ENCODE data around the gene LZTR1. TPM values are rescaled to one million over a fixed set of nuclear protein-coding genes. Genes with fewer than 3 reads are reported as not detected.
"Not testable (repeated sequence)": the region's sequence is repeated elsewhere in the genome, so short reads cannot be mapped to it uniquely, and the experiment has no call there.

LZTR1 gene
- total RNA-seq, 1 experiment from 2014 or later: 40.2 TPM

DNA sequence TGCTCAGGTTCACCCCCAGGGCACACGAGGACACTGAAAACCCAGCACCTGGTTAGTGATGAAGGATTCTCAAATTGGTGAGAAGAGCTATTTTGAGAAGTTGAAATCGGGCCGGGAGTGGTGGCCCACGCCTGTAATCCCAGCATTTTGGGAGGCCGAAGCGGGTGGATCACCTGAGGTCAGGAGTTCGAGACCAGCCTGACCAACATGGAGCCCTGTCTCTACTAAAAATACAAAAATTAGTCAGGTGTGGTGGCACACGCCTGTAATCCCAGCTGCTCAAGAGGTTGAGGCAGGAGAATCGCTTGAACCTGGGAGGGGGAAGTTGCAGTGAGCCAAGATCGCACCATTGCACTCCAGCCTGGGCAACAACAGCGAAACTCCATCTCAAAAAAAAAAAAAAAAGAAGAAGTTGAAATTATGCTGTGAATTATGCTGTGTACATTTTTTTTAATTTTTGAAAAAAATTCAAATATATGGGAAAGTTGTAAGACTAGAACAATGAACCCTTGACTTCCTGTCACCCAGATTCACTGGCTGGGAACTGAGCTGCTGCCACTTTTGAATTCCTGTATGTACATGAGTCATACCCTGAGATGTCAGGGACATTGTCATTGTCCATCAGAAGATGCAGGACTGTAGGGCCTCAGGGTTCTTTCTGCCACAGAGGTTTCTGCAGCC lies 9.9 kb upstream of the LZTR1 start:
- ChIA-PET CTCF (interaction anchor here (0.6 to 1.0 kb wide), 2 partner anchors 9 to 86 kb away, joined by 4 to 6 read pairs; no protein-coding TSS in a partner anchor), POLR2A (interaction anchor here (0.7 kb wide), 1 partner anchor 14 kb away, joined by 4 read pairs; no protein-coding TSS in a partner anchor)
- in situ Hi-C loops (cut with HindIII; ENCODE audit: low pct_unique_long_range_greater_than_20kb, low sequenced_read_pairs); H3K27me3 ChIP-seq (ENCODE audit: control insufficient read depth, insufficient read depth, low read length); H3K9me3 ChIP-seq (ENCODE audit: control insufficient read depth, insufficient read depth, low read depth, low read length); H3K4me1 ChIP-seq (ENCODE audit: control insufficient read depth, insufficient read depth, low read length); ATAC-seq; intact Hi-C loops (cut with micrococcal nuclease; ENCODE audit: unreplicated experiment); DNase-seq (ENCODE audit: low read depth, low spot score); H3K36me3 ChIP-seq (ENCODE audit: control insufficient read depth, insufficient read depth, low read length); H3K4me3 ChIP-seq (ENCODE audit: low read depth in 2 of 2, low read length in 2 of 2); BruUV-seq (replicated peaks); H3K27ac ChIP-seq (ENCODE audit: low read length): not testable (repeated sequence)

- ATAC-seq (no peak), DNase-seq (ENCODE audit: low read depth, low spot score) (no peak)
- TF ChIP-seq POLR2AphosphoS5 (IDR thresholded peaks at IDR 0.05; ENCODE audit: low read depth, low read length): no peak
- TF ChIP-seq, protein P1, sequence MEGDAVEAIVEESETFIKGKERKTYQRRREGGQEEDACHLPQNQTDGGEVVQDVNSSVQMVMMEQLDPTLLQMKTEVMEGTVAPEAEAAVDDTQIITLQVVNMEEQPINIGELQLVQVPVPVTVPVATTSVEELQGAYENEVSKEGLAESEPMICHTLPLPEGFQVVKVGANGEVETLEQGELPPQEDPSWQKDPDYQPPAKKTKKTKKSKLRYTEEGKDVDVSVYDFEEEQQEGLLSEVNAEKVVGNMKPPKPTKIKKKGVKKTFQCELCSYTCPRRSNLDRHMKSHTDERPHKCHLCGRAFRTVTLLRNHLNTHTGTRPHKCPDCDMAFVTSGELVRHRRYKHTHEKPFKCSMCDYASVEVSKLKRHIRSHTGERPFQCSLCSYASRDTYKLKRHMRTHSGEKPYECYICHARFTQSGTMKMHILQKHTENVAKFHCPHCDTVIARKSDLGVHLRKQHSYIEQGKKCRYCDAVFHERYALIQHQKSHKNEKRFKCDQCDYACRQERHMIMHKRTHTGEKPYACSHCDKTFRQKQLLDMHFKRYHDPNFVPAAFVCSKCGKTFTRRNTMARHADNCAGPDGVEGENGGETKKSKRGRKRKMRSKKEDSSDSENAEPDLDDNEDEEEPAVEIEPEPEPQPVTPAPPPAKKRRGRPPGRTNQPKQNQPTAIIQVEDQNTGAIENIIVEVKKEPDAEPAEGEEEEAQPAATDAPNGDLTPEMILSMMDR (IDR thresholded peaks at IDR 0.05): no peak
- TF ChIP-seq, protein P2, sequence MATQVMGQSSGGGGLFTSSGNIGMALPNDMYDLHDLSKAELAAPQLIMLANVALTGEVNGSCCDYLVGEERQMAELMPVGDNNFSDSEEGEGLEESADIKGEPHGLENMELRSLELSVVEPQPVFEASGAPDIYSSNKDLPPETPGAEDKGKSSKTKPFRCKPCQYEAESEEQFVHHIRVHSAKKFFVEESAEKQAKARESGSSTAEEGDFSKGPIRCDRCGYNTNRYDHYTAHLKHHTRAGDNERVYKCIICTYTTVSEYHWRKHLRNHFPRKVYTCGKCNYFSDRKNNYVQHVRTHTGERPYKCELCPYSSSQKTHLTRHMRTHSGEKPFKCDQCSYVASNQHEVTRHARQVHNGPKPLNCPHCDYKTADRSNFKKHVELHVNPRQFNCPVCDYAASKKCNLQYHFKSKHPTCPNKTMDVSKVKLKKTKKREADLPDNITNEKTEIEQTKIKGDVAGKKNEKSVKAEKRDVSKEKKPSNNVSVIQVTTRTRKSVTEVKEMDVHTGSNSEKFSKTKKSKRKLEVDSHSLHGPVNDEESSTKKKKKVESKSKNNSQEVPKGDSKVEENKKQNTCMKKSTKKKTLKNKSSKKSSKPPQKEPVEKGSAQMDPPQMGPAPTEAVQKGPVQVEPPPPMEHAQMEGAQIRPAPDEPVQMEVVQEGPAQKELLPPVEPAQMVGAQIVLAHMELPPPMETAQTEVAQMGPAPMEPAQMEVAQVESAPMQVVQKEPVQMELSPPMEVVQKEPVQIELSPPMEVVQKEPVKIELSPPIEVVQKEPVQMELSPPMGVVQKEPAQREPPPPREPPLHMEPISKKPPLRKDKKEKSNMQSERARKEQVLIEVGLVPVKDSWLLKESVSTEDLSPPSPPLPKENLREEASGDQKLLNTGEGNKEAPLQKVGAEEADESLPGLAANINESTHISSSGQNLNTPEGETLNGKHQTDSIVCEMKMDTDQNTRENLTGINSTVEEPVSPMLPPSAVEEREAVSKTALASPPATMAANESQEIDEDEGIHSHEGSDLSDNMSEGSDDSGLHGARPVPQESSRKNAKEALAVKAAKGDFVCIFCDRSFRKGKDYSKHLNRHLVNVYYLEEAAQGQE (IDR thresholded peaks at IDR 0.05; ENCODE audit: insufficient read depth in 1 of 2, low read depth in 2 of 2, low read length in 1 of 2): no peak
- no peak for TF ChIP-seq TCF7L2 (IDR thresholded peaks at IDR 0.05; ENCODE audit: low read depth, low read length)
- TF ChIP-seq SIN3A (IDR thresholded peaks at IDR 0.05; ENCODE audit: borderline replicate concordance, insufficient read depth, low read depth, low read length): no peak
- CTCF ChIA-PET: no interaction called here
- POLR2A ChIA-PET: interaction anchor here (0.7 kb wide), 1 partner anchor 15 kb away, joined by 4 read pairs; no protein-coding TSS in a partner anchor
- intact Hi-C loops (cut with micrococcal nuclease; ENCODE audit: unreplicated experiment): no loop called here
- no peak overlapping the region for H3K27ac ChIP-seq (ENCODE audit: low read length)
- no peak overlapping the region for H3K4me3 ChIP-seq (ENCODE audit: low read depth in 2 of 2, low read length in 2 of 2)
- no peaks in the 10 kb centered on the region for H3K9me3 ChIP-seq (ENCODE audit: control insufficient read depth, insufficient read depth, low read depth, low read length)
- H3K27me3 ChIP-seq (ENCODE audit: control insufficient read depth, insufficient read depth, low read length): no peaks in the 10 kb centered on the region
- no peaks in the 10 kb centered on the region for H3K4me1 ChIP-seq (ENCODE audit: control insufficient read depth, insufficient read depth, low read length)
- in situ Hi-C loops (cut with HindIII; ENCODE audit: low pct_unique_long_range_greater_than_20kb, low sequenced_read_pairs): no loop called here
- no TSS peak for BruUV-seq (replicated peaks)
- no peaks in the 10 kb centered on the region for H3K36me3 ChIP-seq (ENCODE audit: control insufficient read depth, insufficient read depth, low read length)
Measured at GRCh38 chr22:20972933-20973577, 9.0 kb upstream of the LZTR1 start.

All from Panc1 (cell line).